Small intestine (tissue), 7 donors: Measurements from ENCODE around the gene LRIG2. TPM values are rescaled to one million over a fixed set of nuclear protein-coding genes. Genes with fewer than 3 reads are reported as not detected.
A peak's percentile ranks its signal among the peaks of the same experiment; 100 is the strongest.

Experiments
- DNase-seq, 2 donors: peaks; one replicate each; pipeline versions ENCODE4 v3.0.0 to v3.0.0-alpha.2; 2013
- FAIRE-seq: peaks from 2 replicates; lab custom pipeline; 2012; peaks lifted over from hg19 to GRCh38; lab: Jason Lieb, UNC
- H3K27ac ChIP-seq, 3 donors: one replicate each; pipeline ENCODE4 v1.5.1; 2013; ENCODE audit warnings: low read length in 2 of 3, mild to moderate bottlenecking in 2 of 3, control low read depth in 1 of 3, inconsistent platforms in 1 of 3, low read depth in 1 of 3, moderate library complexity in 1 of 3
- H3K27me3 ChIP-seq, 3 donors: one replicate each; pipeline ENCODE4 v1.6.1; 2013; ENCODE audit warnings: low read length in 3 of 3, inconsistent platforms in 1 of 3; ENCODE audit not compliant: control insufficient read depth in 3 of 3, insufficient read depth in 3 of 3
- H3K36me3 ChIP-seq, 3 donors: one replicate each; pipeline ENCODE4 v1.6.1; 2013; ENCODE audit warnings: low read length in 3 of 3, inconsistent platforms in 1 of 3, low read depth in 1 of 3, mild to moderate bottlenecking in 1 of 3, moderate library complexity in 1 of 3; ENCODE audit not compliant: control insufficient read depth in 3 of 3, insufficient read depth in 2 of 3
- H3K4me1 ChIP-seq, 3 donors: one replicate each; pipeline ENCODE4 v1.6.1; 2013; ENCODE audit warnings: low read length in 2 of 3, inconsistent platforms in 1 of 3, low read depth in 1 of 3, mild to moderate bottlenecking in 1 of 3, moderate library complexity in 1 of 3; ENCODE audit not compliant: control insufficient read depth in 3 of 3, insufficient read depth in 2 of 3
- H3K4me3 ChIP-seq, 3 donors: one replicate each; pipeline ENCODE4 v1.5.1; 2013; ENCODE audit warnings: low read length in 3 of 3, control low read depth in 1 of 3, inconsistent platforms in 1 of 3, low read depth in 1 of 3, mild to moderate bottlenecking in 1 of 3, moderate library complexity in 1 of 3
- H3K9me3 ChIP-seq, 2 donors: one replicate each; pipeline ENCODE4 v1.6.1; 2013; ENCODE audit warnings: low read depth in 1 of 2, low read length in 1 of 2; ENCODE audit not compliant: control insufficient read depth in 2 of 2, insufficient read depth in 1 of 2
- WGBS, 3 donors: extraction: QIAGEN DNeasy Blood & Tissue Kit; methylation state at CpG; one replicate each; pipeline ENCODE4 v1.1.7; 2013; 5-methylcytosine and 5-hydroxymethylcytosine counted together
- polyA plus RNA-seq, 4 donors: library from polyadenylated mRNA; stranded (reverse) in 3 of 4; unstranded in 1 of 4; fragments of 200-250 nt in 3 of 4; fragments of 120-200 nt in 1 of 4; gene quantifications; one replicate each; pipeline versions ENCODE4 v1.2.1 to v1.2.3, GENCODE V29; 2013
- donor health status: healthy with polysubstance abuse.
- donor health status: control.
- donor health status: control.
- donor health status: Bipolar disorder and iron deficiency.
- donor health status: healthy.

Gene LRIG2
- polyA plus RNA-seq, 4 donors: 2.4 to 12.3 (median 3.8) TPM

- DNase-seq (no peak), FAIRE-seq (no peak)
- Histone ChIP-seq H3K9me3 (no peaks in the 10 kb centered on the region), H3K4me3 (no peak overlapping the region), H3K4me1 (peaks cover 0 to 16% (median 2%) of the 10 kb centered on the region in 3 donors), H3K27me3 (no peaks in the 10 kb centered on the region), H3K36me3 (no peaks in the 10 kb centered on the region), H3K27ac (no peak overlapping the region)
Measured at GRCh38 chr1:113138778-113139177, 65.8 kb downstream of the LRIG2 start.

- DNase-seq (no peak), FAIRE-seq (no peak)
- WGBS, 3 donors: 88 to 100% (median 93%) methylated on average over 1 of the region's 1 CpG
- Histone ChIP-seq H3K27me3 (no peaks in the 10 kb centered on the region), H3K9me3 (no peaks in the 10 kb centered on the region), H3K4me3 (no peak overlapping the region), H3K27ac (no peak overlapping the region), H3K36me3 (no peaks in the 10 kb centered on the region), H3K4me1 (peaks cover 0 to 16% (median 2%) of the 10 kb centered on the region in 3 donors)
Measured at GRCh38 chr1:113140176-113140575, 67.2 kb downstream of the LRIG2 start.

- WGBS, 3 donors: 37 to 44% (median 38%) methylated on average over 13 of the region's 13 CpGs
- Histone ChIP-seq H3K27ac (peak overlapping the region in 2 of 3 donors; percentile 29 to 60), H3K36me3 (no peaks in the 10 kb centered on the region), H3K9me3 (no peaks in the 10 kb centered on the region), H3K4me1 (peaks cover 0 to 16% (median 2%) of the 10 kb centered on the region in 3 donors), H3K4me3 (no peak overlapping the region), H3K27me3 (no peaks in the 10 kb centered on the region)
- DNase-seq (peak; percentile 73 to 84), FAIRE-seq (no peak)
Measured at GRCh38 chr1:113140588-113141446, 67.8 kb downstream of the LRIG2 start.

- Histone ChIP-seq H3K4me1 (peaks cover 2 to 25% (median 2%) of the 10 kb centered on the region in 3 donors), H3K27me3 (no peaks in the 10 kb centered on the region), H3K9me3 (no peaks in the 10 kb centered on the region), H3K36me3 (no peaks in the 10 kb centered on the region), H3K27ac (peak overlapping the region in 1 of 3 donors; percentile 17), H3K4me3 (no peak overlapping the region)
- FAIRE-seq (no peak), DNase-seq (peak in 1 of 2 donors; percentile 37)
- 73 to 92% (median 86%) methylated on average over 4 of the region's 4 CpGs for WGBS, 3 donors
Measured at GRCh38 chr1:113141650-113142473, 68.9 kb downstream of the LRIG2 start.

GRCh38 chr1:113142791-113143190, 69.8 kb downstream of the LRIG2 start:
- Histone ChIP-seq H3K27ac (no peak overlapping the region), H3K27me3 (no peaks in the 10 kb centered on the region), H3K9me3 (no peaks in the 10 kb centered on the region), H3K4me1 (peaks cover 2 to 32% (median 2%) of the 10 kb centered on the region in 3 donors), H3K4me3 (no peak overlapping the region), H3K36me3 (no peaks in the 10 kb centered on the region)
- WGBS, 3 donors: 43 to 81% (median 68%) methylated on average over 1 of the region's 1 CpG
- FAIRE-seq (no peak), DNase-seq (no peak)

- Histone ChIP-seq H3K27me3 (no peaks in the 10 kb centered on the region), H3K9me3 (no peaks in the 10 kb centered on the region), H3K27ac (no peak overlapping the region), H3K4me1 (peaks cover 0 to 24% (median 2%) of the 10 kb centered on the region in 3 donors), H3K4me3 (no peak overlapping the region), H3K36me3 (no peaks in the 10 kb centered on the region)
- WGBS, 3 donors: 88 to 91% (median 89%) methylated on average over 7 of the region's 7 CpGs
- DNase-seq (peak; percentile 47 to 66), FAIRE-seq (no peak)
Measured at GRCh38 chr1:113146242-113147072, 73.5 kb downstream of the LRIG2 start.

GRCh38 chr1:113147073-113147625, 74.2 kb downstream of the LRIG2 start:
- Histone ChIP-seq H3K4me3 (no peak overlapping the region), H3K27ac (no peak overlapping the region), H3K27me3 (no peaks in the 10 kb centered on the region), H3K4me1 (peaks cover 0 to 17% (median 2%) of the 10 kb centered on the region in 3 donors), H3K9me3 (no peaks in the 10 kb centered on the region), H3K36me3 (no peaks in the 10 kb centered on the region)
- no peak for DNase-seq
- 55 to 59% (median 59%) methylated on average over 3 of the region's 3 CpGs for WGBS, 3 donors
- no peak for FAIRE-seq
